ENCODE measurements around the gene MCM6. TPM values are rescaled to one million over a fixed set of nuclear protein-coding genes. Genes with fewer than 3 reads are reported as not detected.

The MCM6 gene
- total RNA-seq, 1 experiment from 2014 or later = 29.9 TPM

DNA sequence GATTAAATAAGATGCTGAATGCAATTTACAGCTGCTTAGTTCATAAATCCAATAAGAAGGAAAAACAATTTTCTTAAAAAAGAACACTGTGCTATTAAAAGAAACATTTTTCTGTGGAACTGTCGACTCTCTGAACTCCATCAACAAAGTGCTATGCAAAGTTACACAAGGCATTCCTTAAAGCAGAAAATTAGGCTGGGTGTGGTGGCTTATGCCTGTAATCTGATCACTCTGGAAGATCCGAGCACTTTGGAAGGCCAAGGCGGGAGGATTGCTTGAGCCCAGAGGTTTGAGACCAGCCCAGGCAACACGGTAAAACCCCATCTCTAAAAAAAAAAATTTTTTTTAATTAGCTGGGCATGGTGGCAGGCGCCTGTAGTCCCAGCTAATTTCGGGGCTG, 13.0 kb downstream of the MCM6 start:
- no peak for DNase-seq (ENCODE audit: low read depth)

DNA sequence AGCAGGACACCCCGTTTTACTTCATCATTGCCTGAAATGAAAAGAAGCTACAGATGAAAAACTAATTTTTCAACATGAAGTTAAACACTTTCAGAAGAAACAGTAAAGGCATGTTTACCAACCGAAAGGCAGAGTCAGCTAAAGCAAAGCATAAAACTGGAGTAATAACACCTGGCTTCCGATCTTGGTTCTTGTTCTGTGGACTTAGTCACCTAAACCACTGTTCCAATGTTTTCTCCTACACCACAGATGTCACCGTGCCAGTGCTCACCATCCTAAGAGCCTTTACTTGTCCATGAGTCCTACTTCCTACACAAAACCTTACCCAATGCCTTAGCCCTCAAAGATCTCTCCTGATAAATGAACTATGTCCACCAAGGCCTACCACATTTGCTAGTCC, 13.5 kb downstream of the MCM6 start:
- no peak for DNase-seq (ENCODE audit: low read depth)

DNA sequence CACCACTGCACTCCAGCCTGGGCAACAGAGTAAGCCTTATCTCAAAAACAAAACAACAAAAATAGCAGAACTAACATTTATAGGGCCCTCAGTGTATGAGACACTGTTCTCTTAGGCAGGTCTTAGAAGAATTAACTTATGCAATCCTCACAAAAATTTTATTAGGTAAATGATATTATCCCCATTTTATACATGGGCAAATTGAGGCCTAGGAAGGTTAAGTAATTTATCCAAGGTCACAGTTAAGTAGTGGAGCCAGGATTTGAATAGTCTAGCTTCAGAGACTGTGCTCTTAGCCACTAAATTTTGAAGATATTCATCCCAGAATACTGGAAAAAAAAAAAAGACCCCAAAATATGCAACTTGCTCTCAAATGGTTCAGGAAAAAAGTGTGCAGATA, 22.8 kb downstream of the MCM6 start:
- no peak for DNase-seq (ENCODE audit: low read depth)

DNA sequence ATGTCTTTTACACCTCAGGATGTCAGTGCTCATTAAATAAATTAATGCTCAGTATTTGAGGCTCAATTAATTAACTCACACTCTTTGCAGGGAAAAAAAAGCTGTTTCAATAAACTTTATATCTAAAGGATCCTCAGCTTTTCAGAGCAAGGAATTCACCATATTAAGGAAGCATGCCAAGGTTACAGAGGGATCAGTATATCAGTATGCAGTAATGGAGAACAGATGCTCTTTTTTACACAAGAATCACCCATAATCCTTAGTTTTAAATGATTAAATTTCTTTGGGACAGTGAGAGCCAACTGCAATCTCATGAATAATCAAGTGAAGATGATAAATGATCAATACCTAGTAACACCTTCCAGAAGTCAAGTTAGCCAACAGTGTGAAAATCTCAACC, 24.4 kb downstream of the MCM6 start:
- no peak for DNase-seq (ENCODE audit: low read depth)

DNA sequence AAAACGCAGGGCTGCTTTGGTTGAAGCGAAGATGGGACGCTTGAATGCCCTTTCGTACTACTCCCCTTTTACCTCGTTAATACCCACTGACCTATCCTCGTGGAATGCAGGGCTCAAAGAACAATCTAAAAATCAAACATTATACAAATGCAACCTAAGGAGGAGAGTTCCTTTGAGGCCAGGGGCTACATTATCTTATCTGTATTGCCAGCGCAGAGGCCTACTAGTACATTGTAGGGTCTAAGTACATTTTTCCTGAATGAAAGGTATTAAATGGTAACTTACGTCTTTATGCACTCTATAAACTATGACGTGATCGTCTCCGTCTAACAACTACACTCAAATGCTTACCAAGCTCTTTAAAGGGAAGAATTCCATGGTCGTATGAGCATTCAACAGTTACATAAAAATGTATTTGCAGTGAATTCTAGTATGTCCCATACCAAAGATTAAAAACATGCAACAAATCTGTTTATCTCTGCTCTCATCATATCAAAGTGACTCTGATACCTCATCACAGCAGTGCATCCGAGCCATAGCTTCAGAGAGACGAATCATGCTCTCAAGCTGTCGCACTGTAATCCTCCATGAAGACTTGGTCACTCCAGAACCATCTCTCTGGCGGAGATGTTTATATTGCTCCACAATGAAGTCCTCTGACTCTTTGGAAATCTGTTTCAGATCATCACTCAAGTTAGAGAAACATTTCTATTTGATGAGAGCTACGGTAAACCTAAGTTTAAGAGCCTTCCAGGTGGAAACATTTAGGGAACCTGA, 25.2 kb downstream of the MCM6 start:
- DNase-seq (ENCODE audit: low read depth) = no peak

DNA sequence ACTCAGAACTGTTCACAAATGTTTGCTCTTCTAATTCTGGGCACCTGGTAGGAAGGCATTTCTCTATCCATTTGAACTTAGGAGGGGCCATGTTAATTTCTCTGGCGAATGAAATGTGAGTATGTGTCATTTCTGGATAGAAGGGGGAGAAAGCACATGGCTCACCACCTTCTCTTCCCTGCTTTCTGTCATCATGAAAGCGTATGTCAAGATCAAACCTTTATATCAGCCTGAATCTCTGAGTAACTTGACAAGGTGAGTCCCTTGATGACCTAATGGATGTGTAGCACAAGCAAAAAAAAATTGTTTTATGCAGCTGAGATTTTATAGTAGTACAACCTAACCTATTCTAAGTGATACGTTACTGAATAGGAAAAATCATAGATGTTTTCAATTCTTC, 27.2 kb downstream of the MCM6 start:
- no peak for DNase-seq (ENCODE audit: low read depth)

DNA sequence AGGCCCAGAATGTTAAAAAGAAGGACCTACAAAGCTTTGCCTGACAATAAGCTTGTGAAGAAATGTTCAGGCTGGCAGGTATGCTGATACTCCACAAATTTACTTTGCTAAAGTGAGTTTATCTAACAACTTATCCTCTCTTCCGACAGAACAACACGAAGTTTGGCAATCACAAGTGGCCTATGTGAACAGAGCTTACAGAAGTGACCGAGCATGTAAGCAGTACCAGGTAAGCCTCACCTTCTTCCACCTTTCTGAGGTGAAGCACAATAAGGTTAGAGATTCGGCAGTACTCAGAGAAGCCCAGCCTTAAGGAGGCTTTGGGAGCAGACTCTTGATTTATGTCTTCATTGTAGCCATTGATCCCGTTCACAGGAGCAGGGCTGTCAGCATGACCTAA, 30.2 kb downstream of the MCM6 start:
- DNase-seq (ENCODE audit: low read depth) = no peak

DNA sequence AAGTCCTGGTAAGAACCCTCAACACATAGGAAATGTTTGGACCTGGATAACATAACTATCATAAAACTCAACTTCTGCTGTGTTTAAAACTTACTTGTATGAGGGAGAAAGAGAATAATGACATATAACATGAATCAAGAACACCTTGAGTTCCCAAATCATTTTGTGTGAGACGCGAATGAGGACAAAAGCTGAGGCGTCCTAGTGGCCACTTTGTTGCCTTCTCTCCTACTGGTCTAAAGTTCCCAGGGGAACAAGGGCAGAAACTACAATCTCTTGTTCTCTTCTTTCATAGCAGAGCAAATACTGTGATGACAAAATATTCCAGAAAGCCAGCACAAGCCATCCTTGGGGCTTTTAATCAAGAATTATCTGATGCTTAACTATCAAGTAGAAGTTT, 31.0 kb downstream of the MCM6 start:
- no peak for DNase-seq (ENCODE audit: low read depth)

DNA sequence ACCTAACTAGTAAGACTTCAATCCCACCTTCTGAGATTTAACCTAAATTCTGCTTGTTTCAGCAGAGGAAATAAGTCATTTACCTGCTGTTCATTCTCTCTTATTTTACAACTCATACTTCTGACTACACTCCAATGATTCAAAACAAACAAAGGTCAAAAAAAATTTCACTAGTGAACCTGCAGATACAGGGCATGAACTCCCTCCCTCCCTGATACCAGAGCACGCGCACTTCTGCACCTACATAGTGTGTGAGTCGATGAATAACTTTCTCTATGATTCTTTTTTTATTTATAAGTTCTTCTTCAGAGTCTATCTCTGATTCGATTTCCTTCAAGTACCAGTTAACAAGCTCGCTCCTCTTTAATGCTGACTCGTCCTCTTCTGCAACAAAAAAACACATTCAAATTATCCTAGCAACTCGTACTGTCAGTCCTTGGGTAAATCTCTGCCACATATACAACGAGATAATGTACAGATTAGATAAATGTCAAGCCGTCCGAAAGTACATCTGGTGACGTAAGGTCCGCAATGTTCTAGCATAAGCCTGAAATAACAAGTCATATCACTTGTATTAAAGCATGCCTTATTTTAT, 31.8 kb downstream of the MCM6 start:
- no peak for DNase-seq (ENCODE audit: low read depth)

DNA sequence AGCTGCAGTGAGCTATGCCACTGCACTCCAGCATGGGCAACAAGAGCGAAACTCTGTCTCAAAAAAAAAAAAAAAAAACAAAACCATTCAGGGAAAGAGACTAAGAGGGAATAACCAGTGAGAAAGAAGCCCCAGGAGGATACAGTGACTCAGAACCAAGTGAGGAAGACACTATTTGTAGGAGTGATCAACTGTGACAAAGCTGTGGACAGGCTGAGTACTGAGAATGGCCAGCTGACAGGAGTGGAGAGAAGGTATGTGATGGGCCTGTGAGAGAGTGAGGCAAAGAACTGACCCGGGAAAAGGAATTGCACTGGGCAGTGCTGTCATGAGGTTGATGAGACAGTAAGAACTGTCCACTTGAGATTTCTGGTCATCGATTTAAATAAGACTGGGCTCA, 32.6 kb downstream of the MCM6 start:
- DNase-seq (ENCODE audit: low read depth) = no peak

DNA sequence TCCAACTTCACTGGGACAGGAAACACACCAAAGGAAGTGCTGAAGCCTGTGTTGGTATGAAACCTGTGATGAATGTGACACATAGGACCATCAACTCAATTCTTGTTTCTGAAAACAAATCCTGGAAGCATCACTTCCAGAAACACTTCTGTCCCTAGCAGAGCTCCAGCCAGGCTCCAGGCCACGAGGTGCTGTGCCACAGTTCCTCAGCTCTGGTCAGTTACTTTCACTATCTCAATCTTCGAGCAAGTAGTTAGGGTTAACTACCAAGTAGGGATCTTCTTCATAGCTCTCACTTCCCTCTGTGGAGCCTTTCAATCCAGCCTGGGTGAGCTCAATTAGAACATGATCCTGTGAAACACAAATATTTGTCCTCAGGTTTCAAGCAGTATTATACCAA, 35.6 kb downstream of the MCM6 start:
- no peak for DNase-seq (ENCODE audit: low read depth)

DNA sequence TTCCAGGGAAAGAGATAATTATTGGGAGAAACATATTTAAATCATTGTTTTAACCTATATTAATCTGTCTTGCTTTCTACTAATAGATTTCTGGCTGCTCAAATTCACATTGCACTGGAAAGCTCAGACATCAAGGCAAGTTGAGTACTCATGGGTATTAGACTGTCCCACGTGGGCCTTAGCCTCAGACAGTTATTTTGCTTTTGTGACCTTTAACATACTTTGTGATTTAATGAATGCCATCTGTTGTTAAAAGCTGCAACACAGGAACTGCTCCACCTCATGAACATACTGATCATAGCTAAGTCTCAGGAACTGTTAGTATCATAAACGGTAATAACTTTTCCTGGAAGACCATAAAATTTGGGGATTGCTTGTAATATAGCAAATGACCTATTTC, 36.5 kb downstream of the MCM6 start:
- DNase-seq (ENCODE audit: low read depth) = no peak

DNA sequence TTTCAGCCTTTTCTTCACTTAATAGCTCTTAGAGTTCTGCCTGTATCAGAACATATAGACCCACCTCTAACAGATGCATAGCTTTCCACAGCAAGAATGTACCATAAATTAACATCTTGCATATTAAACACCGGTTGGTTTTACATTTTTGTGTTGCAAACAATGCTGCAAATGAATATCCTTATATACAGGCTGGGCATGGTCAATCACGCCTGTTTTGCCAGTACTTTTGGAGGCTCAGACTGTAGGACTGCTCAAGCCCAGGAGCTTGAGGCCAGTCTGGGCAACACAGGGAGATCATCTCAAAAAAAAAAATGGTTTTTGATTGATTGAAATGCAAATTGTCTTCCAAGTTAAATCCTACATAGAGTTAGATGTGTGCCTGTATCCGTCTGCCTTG, 37.7 kb downstream of the MCM6 start:
- no peak for DNase-seq (ENCODE audit: low read depth)

DNA sequence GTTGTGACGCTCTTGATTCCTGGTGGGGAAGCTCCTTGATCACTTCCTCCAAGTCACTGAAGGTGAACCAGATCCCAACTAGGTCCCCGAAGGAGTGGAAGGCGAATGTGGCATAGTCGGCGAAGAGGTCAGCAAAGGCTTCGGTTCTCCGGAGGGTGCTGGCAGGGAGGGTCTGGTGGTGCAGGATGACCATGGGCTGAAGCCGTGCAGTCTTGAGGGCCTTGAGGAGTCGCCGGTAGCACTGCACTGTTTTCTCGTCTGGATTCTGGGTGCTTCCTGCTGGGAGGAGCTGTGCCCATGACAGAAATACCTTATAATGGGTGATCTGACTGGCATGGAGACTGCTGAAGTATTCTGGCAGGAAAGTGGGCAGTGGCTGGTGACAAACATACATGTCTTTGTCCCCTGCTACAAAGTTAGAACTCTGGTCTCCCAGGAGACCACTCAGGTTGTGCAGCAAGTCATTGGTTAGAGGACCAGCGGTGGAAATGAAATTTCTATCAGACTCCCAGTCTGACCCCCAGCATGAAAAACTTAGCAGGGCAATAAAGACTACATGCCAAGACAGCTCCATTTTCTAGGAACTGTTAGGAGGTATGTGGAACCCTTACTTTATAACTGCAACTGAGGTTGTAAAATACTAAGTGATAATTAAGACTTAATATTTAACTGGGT, 39.5 kb downstream of the MCM6 start, which contains the start of gene LCT:
Gene LCT (minus strand): TSS at position 589 of the 675 bp plus-strand sequence. CDS start 15 bp downstream, at position 574.
- no peak for DNase-seq (ENCODE audit: low read depth)

DNA sequence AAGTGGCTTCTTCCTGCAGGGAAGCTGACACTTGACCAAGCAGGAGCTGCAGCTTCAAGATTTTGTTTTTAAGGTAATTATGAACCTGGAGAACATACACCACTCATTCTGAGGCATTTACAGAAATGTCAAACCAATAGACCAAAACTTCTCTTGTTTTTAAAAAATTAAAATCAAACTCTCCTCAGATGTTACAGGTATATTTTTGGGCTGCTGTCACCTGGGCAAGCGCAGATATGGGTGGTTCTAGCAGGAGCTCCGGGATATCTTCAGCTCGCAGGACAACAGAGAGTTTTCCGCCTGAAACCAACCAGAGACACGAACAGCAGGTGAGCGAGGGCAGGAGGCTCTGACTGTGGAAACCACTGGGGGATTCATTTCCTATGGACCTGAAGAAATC, 43.4 kb downstream of the MCM6 start:
- no peak for DNase-seq (ENCODE audit: low read depth)

DNA sequence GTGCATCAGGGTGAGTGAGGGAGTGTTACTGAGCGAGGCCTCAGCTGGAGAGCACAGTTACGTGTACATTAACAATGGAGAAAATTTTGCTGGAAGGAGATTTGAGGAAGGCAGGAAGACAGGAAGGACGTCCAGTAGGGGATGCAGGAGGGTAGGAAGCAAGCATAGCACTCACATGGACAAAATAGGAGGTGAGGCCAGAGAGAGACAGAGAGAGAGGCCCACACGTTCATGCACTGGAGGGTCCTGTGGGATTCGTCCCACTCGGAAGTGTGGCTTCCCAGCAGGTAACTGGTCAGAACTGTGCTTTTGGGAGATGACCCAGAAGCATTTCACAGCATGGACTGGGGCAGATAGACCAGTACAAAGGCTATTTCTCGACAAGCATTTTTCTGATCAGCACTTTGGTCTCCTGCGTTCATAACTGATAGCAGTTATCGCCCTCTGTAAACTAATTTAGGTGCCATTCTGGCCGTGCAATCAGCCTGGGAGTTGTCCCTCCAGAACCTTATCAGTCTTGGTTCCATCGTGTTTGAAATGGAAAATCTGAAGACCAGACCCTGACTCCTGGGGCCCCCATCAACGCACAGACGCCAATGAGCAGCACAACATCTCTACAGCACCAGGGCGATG, 44.9 kb downstream of the MCM6 start:
- DNase-seq (ENCODE audit: low read depth) = no peak

DNA sequence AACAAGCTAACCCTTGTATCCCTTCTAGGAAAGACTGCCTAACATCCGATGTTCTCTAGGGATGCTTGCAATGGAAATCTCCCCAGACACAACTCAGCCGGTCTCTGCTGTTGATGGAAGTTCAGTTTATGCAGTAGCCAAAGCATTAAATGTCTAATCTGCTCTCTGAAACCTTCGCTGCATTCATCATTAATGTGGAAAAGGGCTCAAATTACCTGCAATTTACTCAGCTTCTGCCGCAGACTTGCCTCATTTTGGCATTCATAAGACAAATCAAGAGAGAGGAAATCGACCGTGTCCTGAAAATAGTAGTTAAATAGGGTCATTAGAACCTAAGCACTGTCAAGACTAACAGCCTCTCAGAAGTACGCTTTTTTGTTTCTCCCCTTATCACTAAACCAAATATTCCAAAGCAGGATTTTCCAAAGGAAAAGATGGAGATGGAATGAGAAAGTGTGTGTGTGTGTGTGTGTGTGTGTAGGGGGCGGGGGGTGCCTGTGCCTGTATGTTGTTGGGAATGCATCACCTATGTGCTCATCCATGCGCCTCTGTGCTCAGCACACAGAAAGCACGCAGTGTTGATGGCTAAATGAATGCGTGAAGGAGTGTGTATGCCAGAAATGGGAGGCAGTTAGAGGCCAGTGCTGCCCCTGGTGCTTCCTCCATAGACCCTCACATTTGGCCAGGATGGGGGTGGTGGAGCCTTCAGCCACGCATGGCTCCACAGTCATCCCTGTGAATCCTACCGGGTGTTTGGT, 46.7 kb downstream of the MCM6 start:
- DNase-seq (ENCODE audit: low read depth) = no peak

DNA sequence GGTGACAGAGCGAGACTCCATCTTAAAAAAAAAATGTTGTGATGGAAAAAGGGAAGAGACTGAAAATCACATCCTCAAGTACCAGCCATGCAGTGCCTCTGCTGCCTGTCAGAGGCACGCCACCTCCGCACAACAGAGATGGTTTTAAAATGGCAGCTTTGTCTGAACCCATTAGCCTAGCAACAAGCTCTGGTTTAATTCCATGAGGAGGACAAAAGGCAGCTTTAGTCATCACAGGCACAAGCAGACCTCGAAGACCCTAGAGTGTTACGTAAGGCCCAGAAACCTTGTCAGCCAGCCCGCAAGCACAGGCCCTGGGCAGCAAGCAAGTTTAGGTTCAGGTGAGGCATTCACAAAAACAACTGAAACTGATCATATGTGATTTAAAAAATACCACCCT, 49.7 kb downstream of the MCM6 start:
- DNase-seq (ENCODE audit: low read depth) = no peak

DNA sequence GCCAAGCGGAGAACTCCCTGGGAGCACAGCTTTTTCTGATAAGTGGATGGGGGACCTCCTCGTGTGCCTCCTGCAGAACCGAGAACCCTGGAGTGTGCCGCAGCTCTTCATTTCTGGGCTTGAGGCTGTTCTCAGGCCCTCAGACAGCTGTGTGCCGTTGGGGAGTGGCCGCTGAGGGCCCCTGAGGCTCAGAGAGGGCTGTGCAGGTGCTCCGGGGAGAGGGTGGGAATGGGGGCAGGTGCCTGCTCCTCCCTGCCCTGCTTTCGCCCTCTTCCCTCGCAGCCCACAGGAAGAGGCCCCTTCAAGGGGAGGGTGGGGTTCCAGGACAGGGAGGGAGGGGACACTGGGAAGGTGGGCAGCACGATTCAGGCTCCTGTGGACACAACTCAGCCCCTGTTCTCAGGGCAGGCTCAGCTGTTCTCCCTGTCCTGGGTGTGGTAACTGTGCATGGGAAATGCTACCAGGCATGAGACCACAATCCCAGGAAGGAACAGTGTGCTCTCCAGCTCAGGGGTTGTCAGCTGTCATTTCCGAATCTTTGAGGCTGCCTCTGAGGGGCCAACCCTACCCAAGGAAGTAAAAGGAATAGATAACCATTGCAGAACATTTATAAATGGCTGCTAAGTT, 50.6 kb downstream of the MCM6 start:
- DNase-seq (ENCODE audit: low read depth) = no peak

DNA sequence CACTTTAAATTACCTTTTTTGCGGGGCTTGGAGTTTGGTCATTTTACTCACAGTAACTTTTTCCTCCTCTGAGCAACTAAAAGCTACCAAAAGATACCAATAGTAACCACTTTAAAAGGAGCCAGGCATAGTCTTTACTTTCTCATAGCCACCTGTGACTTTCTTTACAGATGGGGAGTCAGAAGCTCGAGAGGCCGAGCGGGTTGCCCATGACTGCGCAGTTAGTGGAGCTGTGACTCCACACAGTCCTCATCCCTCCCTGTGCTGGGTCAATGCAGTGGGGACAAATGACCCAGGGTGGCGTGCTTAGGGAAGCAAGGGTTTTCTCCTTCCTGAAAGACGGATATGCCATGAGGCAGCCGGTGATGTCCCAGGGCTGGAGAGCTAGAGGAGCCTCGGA, 51.1 kb downstream of the MCM6 start:
- DNase-seq (ENCODE audit: low read depth) = no peak

DNA sequence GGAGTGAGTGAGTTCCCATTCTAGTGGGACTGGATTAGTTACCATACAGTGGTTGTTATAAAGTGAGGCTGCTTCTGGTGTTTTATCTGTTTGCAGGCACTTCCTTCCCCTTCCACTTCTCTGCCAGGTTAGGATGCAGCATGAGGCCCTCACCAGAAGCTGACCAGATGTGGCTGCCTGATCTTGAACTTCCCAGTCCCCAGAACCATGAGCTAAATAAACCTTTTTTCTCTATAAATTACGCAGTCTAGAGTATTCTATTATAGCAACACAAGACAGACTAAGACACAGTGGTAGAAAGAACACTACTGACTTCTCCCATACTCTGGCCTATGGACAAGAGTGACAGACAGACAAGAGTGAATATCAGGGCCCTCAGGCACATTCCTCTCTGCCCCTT, 53.4 kb downstream of the MCM6 start:
- DNase-seq (ENCODE audit: low read depth) = no peak

All from HT1080 (cell line).